A549 (cell line): ENCODE results near the gene DERL3. TPM values are rescaled to one million over a fixed set of nuclear protein-coding genes. Genes with fewer than 3 reads are reported as not detected.

Source experiments
- ATAC-seq, 2 experiments: fragments of 200-7000 bp in 1 of 2; fragments of >200 bp in 1 of 2; cut with Nextera tagmentation in 1 of 2; cut with Tn5 transposase in 1 of 2; 3 replicates each; pipeline versions ENCODE4 v1.8.0 to v1.9.1; 2018 to 2020; ENCODE audit warnings: mild to moderate bottlenecking in 1 of 2, moderate library complexity in 1 of 2
- CTCF ChIA-PET: fragments of 300-600 bp; sonication (Branson Sonifier 250); formaldehyde crosslinking; extraction: SDS; loops from one replicate; lab custom pipeline; 2021; ENCODE audit warnings: antibody characterized with exemption, inconsistent platforms; lab: Yijun Ruan, JAX
- POLR2A ChIA-PET: fragments of 350-600 bp; formaldehyde crosslinking; extraction: SDS; loops from one replicate; lab custom pipeline; 2021; ENCODE audit warnings: antibody characterized with exemption, inconsistent platforms; lab: Yijun Ruan, JAX
- DNase-seq, 2 experiments: peaks; one replicate each; pipeline versions ENCODE4 v3.0.0 to v3.0.0-alpha.2; 2011 to 2016; ENCODE audit warnings: low read depth in 1 of 2, low spot score in 1 of 2
- FAIRE-seq: peaks from 2 replicates; lab custom pipeline; 2011; peaks lifted over from hg19 to GRCh38; lab: Jason Lieb, UNC
- H3K27ac ChIP-seq, 2 experiments: fragments of >200 bp; sonication (Bioruptor Twin); formaldehyde crosslinking; 3 replicates each; pipeline ENCODE4 v1.5.1; 2016 to 2017
- H3K4me1 ChIP-seq: fragments of >200 bp; sonication (Bioruptor Twin); formaldehyde crosslinking; 3 replicates; pipeline ENCODE4 v1.6.1; 2016
- H3K4me2 ChIP-seq: fragments of >200 bp; sonication (Bioruptor Twin); formaldehyde crosslinking; 3 replicates; pipeline ENCODE4 v1.6.1; 2016
- H3K4me3 ChIP-seq: fragments of >200 bp; sonication (Bioruptor Twin); formaldehyde crosslinking; 3 replicates; pipeline ENCODE4 v1.5.1; 2016
- H3K9me3 ChIP-seq: fragments of >200 bp; sonication (Bioruptor Twin); formaldehyde crosslinking; 3 replicates; pipeline ENCODE4 v1.6.1; 2016
- BHLHE40 ChIP-seq: IDR thresholded peaks from 2 replicates; pipeline ENCODE4 v1.6.1; 2012; ENCODE audit warnings: low read depth, low read length, inconsistent platforms
- CBX2 ChIP-seq: fragments of 200-600 bp; sonication (generic); IDR thresholded peaks from 2 replicates; pipeline ENCODE4 v1.6.1; 2016; ENCODE audit warnings: low read depth, mild to moderate bottlenecking, borderline replicate concordance
- CBX8 ChIP-seq: fragments of 200-600 bp; sonication (generic); IDR thresholded peaks from 2 replicates; pipeline ENCODE4 v1.6.1; 2016
- CEBPB ChIP-seq, 2 experiments: fragments of >200 bp in 1 of 2; sonication (Bioruptor Twin) in 1 of 2; formaldehyde crosslinking in 1 of 2; IDR thresholded peaks; 2 replicates each; pipeline ENCODE4 v1.6.1; 2012 to 2016
- CHD2 ChIP-seq: fragments of 150-350 bp; IDR thresholded peaks from 2 replicates; pipeline ENCODE4 v1.6.1; 2014; ENCODE audit warnings: low read length; ENCODE audit not compliant: partially characterized antibody
- CHD4 ChIP-seq: fragments of 200-600 bp; sonication (generic); IDR thresholded peaks from 2 replicates; pipeline ENCODE4 v1.6.1; 2016; ENCODE audit warnings: antibody characterized with exemption, mild to moderate bottlenecking, borderline replicate concordance
- CTCF ChIP-seq: fragments of >200 bp; sonication (Bioruptor Twin); formaldehyde crosslinking; IDR thresholded peaks from 3 replicates; pipeline ENCODE4 v1.5.1; 2016
- EHF ChIP-seq: fragments of 250-450 bp; sonication (Bioruptor Pico); IDR thresholded peaks from 2 replicates; pipeline ENCODE4 v1.5.0; 2020; ENCODE audit warnings: mild to moderate bottlenecking
- EHMT2 ChIP-seq: fragments of 200-600 bp; sonication (generic); IDR thresholded peaks from 2 replicates; pipeline ENCODE4 v1.6.1; 2016; ENCODE audit warnings: antibody characterized with exemption, low read depth, mild to moderate bottlenecking, moderate library complexity
- ESRRA ChIP-seq: fragments of 150-350 bp; IDR thresholded peaks from 2 replicates; pipeline ENCODE4 v1.6.1; 2014; ENCODE audit warnings: mild to moderate bottlenecking, low read length, borderline replicate concordance
- FOXS1 ChIP-seq: fragments of 250-450 bp; sonication (Bioruptor Pico); IDR thresholded peaks from 2 replicates; pipeline ENCODE4 v1.5.0; 2020; ENCODE audit warnings: mild to moderate bottlenecking, moderate library complexity
- GATA3 ChIP-seq: IDR thresholded peaks from 2 replicates; pipeline ENCODE4 v1.6.1; 2012; ENCODE audit warnings: borderline replicate concordance
- HDAC2 ChIP-seq: fragments of 200-600 bp; sonication (generic); IDR thresholded peaks from 2 replicates; pipeline ENCODE4 v1.6.1; 2016
- HEYL ChIP-seq: fragments of 250-450 bp; sonication (Bioruptor Pico); IDR thresholded peaks from 2 replicates; pipeline ENCODE4 v1.8.0; 2021; ENCODE audit warnings: mild to moderate bottlenecking, moderate library complexity
- HOXA7 ChIP-seq: fragments of 250-450 bp; sonication (Bioruptor Pico); IDR thresholded peaks from 2 replicates; pipeline ENCODE4 v1.5.0; 2020; ENCODE audit warnings: mild to moderate bottlenecking, moderate library complexity
- HOXB5 ChIP-seq: fragments of 250-450 bp; sonication (Bioruptor Pico); IDR thresholded peaks from 2 replicates; pipeline ENCODE4 v1.5.0; 2020; ENCODE audit warnings: mild to moderate bottlenecking, moderate library complexity
- JUN ChIP-seq, 2 experiments: fragments of >200 bp; sonication (Bioruptor Twin); formaldehyde crosslinking; IDR thresholded peaks; 2 replicates in 1 of 2; 3 replicates in 1 of 2; pipeline ENCODE4 v1.6.1; 2016 to 2017
- JUNB ChIP-seq: fragments of >200 bp; sonication (Bioruptor Twin); formaldehyde crosslinking; IDR thresholded peaks from 2 replicates; pipeline ENCODE4 v1.6.1; 2016
- KDM1A ChIP-seq: fragments of 200-600 bp; sonication (generic); IDR thresholded peaks from 2 replicates; pipeline ENCODE4 v1.6.1; 2016; ENCODE audit warnings: low read depth, mild to moderate bottlenecking
- MAFK ChIP-seq: fragments of 450-650 bp; IDR thresholded peaks from 2 replicates; pipeline ENCODE4 v1.6.1; 2014; ENCODE audit not compliant: partially characterized antibody
- MAZ ChIP-seq: fragments of 150-350 bp; IDR thresholded peaks from 2 replicates; pipeline ENCODE4 v1.6.1; 2014; ENCODE audit warnings: antibody characterized with exemption, low read depth, low read length, borderline replicate concordance
- MYC ChIP-seq: IDR thresholded peaks from 2 replicates; pipeline ENCODE4 v1.6.1; 2012; ENCODE audit warnings: mild to moderate bottlenecking, inconsistent platforms, low read length, improper control_type of control experiment, borderline replicate concordance
- PHF8 ChIP-seq: fragments of 200-600 bp; sonication (generic); IDR thresholded peaks from 2 replicates; pipeline ENCODE4 v1.6.1; 2016; ENCODE audit warnings: low read depth, mild to moderate bottlenecking, antibody characterized with exemption, moderate library complexity, borderline replicate concordance
- POLR2A ChIP-seq: IDR thresholded peaks from 2 replicates; pipeline ENCODE4 v1.6.1; 2012; ENCODE audit warnings: mild to moderate bottlenecking, low read length
- RAD21 ChIP-seq, 2 experiments: fragments of >200 bp in 1 of 2; sonication (Bioruptor Twin) in 1 of 2; formaldehyde crosslinking in 1 of 2; IDR thresholded peaks in 1 of 2; conservative IDR thresholded peaks in 1 of 2; 2 replicates in 1 of 2; 3 replicates in 1 of 2; pipeline ENCODE4 v1.6.1; 2012 to 2018; ENCODE audit warnings: inconsistent platforms in 1 of 2
- REST ChIP-seq: fragments of 200-600 bp; sonication (generic); IDR thresholded peaks from 2 replicates; pipeline ENCODE4 v1.6.1; 2016; ENCODE audit warnings: antibody characterized with exemption, mild to moderate bottlenecking, moderate library complexity
- RFX5 ChIP-seq: fragments of 450-650 bp; IDR thresholded peaks from 2 replicates; pipeline ENCODE4 v1.7.1; 2014; ENCODE audit warnings: antibody characterized with exemption, mild to moderate bottlenecking, moderate library complexity
- RNF2 ChIP-seq: fragments of 200-600 bp; sonication (generic); IDR thresholded peaks from 2 replicates; pipeline ENCODE4 v1.6.1; 2016; ENCODE audit warnings: low read depth, mild to moderate bottlenecking, antibody characterized with exemption, moderate library complexity, borderline replicate concordance
- SREBF2 ChIP-seq: fragments of 450-650 bp; IDR thresholded peaks from 2 replicates; pipeline ENCODE4 v1.6.1; 2014; ENCODE audit warnings: mild to moderate bottlenecking, moderate library complexity
- TFCP2L1 ChIP-seq: fragments of 250-450 bp; sonication (Bioruptor Pico); IDR thresholded peaks from 2 replicates; pipeline ENCODE4 v1.5.0; 2021; ENCODE audit warnings: mild to moderate bottlenecking
- ZFP36 ChIP-seq: fragments of 450-650 bp; IDR thresholded peaks from 2 replicates; pipeline ENCODE4 v1.6.1; 2014; ENCODE audit warnings: borderline replicate concordance; ENCODE audit not compliant: partially characterized antibody
- ZSCAN20 ChIP-seq: fragments of 250-450 bp; sonication (Bioruptor Pico); IDR thresholded peaks from 2 replicates; pipeline ENCODE4 v1.8.0; 2022; ENCODE audit warnings: mild to moderate bottlenecking, moderate library complexity
- WGBS: methylation state at CpG from one replicate; pipeline ENCODE4 v1.1.6; 2017; ENCODE audit errors: missing lambda C conversion rate; 5-methylcytosine and 5-hydroxymethylcytosine counted together
- polyA plus RNA-seq, 4 experiments: library from polyadenylated mRNA; depleted of rRNA in 3 of 4; stranded (reverse); fragments of >200 nt; fragmentation: RNase III in 1 of 4; extraction: RNeasy Plus Mini Kit Qiagen cat#74134 plus additional on column Dnase treatment in 1 of 4; gene quantifications; 2 replicates in 3 of 4; 3 replicates in 1 of 4; pipeline ENCODE4 v1.2.3, GENCODE V29; 2011 to 2017
- TF ChIP-seq, protein P1 (sequence below): IDR thresholded peaks from 2 replicates; pipeline ENCODE4 v1.6.1; 2012

The DERL3 gene
- polyA plus RNA-seq, 2 of the 4 experiments (the other 2 are of a cell fraction), result 0.08 to 0.40 TPM

DNA sequence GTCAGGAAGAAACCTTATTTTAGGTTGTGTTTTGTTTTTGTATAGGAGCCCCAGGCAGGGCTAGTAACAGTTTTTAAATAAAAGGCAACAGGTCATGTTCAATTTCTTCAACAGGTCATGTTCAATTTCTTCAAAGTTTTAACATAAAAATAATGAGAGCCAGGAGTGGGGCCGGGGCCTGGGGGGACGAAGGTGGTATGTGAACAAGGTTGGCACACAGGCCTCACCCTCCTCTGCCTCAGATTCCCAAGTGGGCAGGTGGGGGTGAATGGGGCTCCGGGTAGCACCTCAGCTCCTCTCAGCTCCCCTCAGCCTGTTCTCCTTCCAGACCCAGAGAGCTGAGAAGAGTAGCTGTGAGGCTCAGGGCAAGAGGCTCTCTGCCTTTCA is 4.4 kb downstream of the DERL3 start:
- POLR2A ChIA-PET, result interaction anchor here (0.5 kb wide), 1 partner anchor 24 kb away, joined by 3 read pairs; no protein-coding TSS in a partner anchor
- Histone ChIP-seq H3K27ac (no peak overlapping the region), H3K4me1 (peaks cover 8% of the 10 kb centered on the region; the same call in 1 of the 3 replicates), H3K4me3 (no peak overlapping the region), H3K4me2 (no peak overlapping the region), H3K9me3 (no peaks in the 10 kb centered on the region)
- ATAC-seq, result no peak
- FAIRE-seq, result no peak
- TF ChIP-seq CEBPB (IDR thresholded peaks at IDR 0.05) (no peak), HEYL (CRISPR knock-in tag) (no peak), MYC (no peak), CHD2 (no peak), TFCP2L1 (CRISPR knock-in tag) (no peak), CTCF (no peak), POLR2A (no peak), JUN (IDR thresholded peaks at IDR 0.05) (no peak), KDM1A (no peak), HDAC2 (no peak), HOXB5 (no peak), RNF2 (no peak), HOXA7 (CRISPR knock-in tag) (no peak), RAD21 (conservative IDR thresholded peaks at IDR 0.05 in 1 of 2, IDR thresholded peaks at IDR 0.05 in 1 of 2) (no peak), ZFP36 (no peak), CHD4 (no peak), GATA3 (no peak), MAFK (no peak)
- TF ChIP-seq, protein P1, sequence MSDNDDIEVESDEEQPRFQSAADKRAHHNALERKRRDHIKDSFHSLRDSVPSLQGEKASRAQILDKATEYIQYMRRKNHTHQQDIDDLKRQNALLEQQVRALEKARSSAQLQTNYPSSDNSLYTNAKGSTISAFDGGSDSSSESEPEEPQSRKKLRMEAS, result no peak
- DNase-seq, result no peak
- CTCF ChIA-PET, result interaction anchor here (0.6 to 5.3 kb wide), 2 partner anchors 16 to 27 kb away, joined by 3 to 31 read pairs; no protein-coding TSS in a partner anchor
- WGBS, result 98% methylated on average over 3 of the region's 3 CpGs

DNA sequence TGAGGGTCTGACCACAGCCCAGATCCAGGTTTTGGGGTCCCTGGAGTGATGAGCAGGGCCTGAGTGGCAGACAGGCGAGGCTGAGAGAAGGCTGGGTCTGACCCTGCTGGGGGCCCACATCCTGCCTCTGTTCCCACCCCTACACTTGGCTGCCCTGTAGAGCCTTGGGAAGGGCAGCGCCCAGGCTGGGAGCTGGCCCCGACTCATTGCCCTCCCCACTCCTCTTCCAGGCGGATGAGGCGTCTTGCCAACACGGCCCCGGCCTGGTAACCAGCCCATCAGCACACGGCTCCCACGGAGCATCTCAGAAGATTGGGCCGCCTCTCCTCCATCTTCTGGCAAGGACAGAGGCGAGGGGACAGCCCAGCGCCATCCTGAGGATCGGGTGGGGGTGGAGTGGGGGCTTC is 4.9 kb downstream of the DERL3 start:
- Histone ChIP-seq H3K4me1 (peaks cover 4% of the 10 kb centered on the region; the same call in 1 of the 3 replicates), H3K4me2 (no peak overlapping the region), H3K27ac (no peak overlapping the region), H3K4me3 (no peak overlapping the region), H3K9me3 (no peaks in the 10 kb centered on the region)
- CTCF ChIA-PET, result interaction anchor here (5.3 kb wide), 1 partner anchor 16 kb away, joined by 31 read pairs; no protein-coding TSS in a partner anchor
- ATAC-seq (no peak), DNase-seq (no peak), FAIRE-seq (no peak)
- POLR2A ChIA-PET, result interaction anchor here (0.5 kb wide), 1 partner anchor 24 kb away, joined by 3 read pairs; no protein-coding TSS in a partner anchor
- WGBS, result 95% methylated on average over 7 of the region's 13 CpGs
- no peak for TF ChIP-seq CBX2
- TF ChIP-seq JUNB, result no peak
- TF ChIP-seq CBX8, result no peak
- no peak for TF ChIP-seq EHMT2
- TF ChIP-seq SREBF2, result no peak
- TF ChIP-seq PHF8, result no peak
- TF ChIP-seq HOXB5, result no peak
- TF ChIP-seq KDM1A, result no peak
- no peak for TF ChIP-seq RFX5
- TF ChIP-seq MAFK, result no peak
- no peak for TF ChIP-seq REST
- no peak for TF ChIP-seq RAD21 (conservative IDR thresholded peaks at IDR 0.05 in 1 of 2, IDR thresholded peaks at IDR 0.05 in 1 of 2)
- TF ChIP-seq FOXS1 (CRISPR knock-in tag), result no peak
- no peak for TF ChIP-seq ZSCAN20 (CRISPR knock-in tag)
- TF ChIP-seq MAZ, result no peak
- no peak for TF ChIP-seq EHF (CRISPR knock-in tag)
- no peak for TF ChIP-seq BHLHE40
- TF ChIP-seq ESRRA, result no peak
- no peak for TF ChIP-seq CHD2
- no peak for TF ChIP-seq HDAC2
